ENCODE data around the gene BTF3.

BTF3 gene

DNA sequence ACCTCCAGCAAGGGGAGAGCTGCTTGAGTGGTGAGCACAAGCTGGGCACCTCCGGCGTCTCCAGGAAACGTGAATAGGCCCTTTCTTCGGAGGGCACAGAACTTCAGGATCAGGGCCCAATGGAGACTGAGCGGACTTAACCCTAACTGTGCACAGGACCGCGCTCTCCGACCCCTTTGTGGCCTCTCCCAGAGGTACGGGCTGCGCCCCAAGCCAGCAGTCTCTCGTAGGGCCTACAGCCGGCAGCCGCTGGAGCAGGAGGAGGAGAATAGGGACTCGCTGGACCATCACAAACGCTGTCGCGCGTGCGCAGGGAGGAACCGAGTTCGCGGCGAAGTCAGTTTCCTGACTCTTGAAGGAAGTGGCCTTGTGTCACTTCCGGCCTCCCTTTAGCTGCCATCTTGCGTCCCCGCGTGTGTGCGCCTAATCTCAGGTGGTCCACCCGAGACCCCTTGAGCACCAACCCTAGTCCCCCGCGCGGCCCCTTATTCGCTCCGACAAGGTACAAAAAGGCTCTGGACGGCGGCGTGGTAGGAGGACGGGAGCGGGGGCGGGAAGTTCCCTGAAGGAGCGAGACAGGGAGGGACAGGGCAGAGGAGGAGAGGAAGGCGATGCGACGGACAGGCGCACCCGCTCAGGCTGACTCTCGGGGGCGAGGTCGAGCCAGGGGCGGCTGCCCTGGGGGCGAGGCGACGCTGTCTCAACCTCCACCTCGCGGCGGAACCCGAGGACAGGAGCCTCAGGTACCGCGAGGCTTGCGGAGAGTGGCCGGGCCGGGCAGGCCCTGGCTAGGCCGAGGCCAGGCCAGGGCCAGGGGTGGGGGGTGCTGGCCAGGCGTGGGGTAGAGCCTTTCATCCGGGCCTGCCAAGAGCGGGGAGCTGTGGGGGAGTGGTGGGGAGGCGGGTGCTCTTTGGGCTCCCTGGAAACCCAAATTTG, at the start of gene BTF3:
TSS of gene BTF3 (plus strand) at position 386 of the 936 bp plus-strand sequence. CDS start at position 612, 226 bp downstream.
- TF ChIP-seq CTCF (IDR thresholded peaks at IDR 0.05), result no peak
- H3K36me3 ChIP-seq, result peaks cover 13% of the 10 kb centered on the region
- H3K4me3 ChIP-seq (ENCODE audit: low read depth in 1 of 2, low read length in 1 of 2), result peak within 1 kb of the TSS; percentile 65 to 80
- no peaks in the 10 kb centered on the region for H3K9me3 ChIP-seq
- H3K4me1 ChIP-seq (ENCODE audit: control insufficient read depth in 1 of 2, insufficient read depth in 1 of 2, low read depth in 1 of 2, low read length in 1 of 2), result peaks cover 16 to 17% of the 10 kb centered on the region in 2 experiments
- peaks cover 30% of the 10 kb centered on the region for H3K27me3 ChIP-seq
- H3K27ac ChIP-seq, result peak within 1 kb of the TSS; percentile 83

- Histone ChIP-seq H3K4me1 (ENCODE audit: control insufficient read depth in 1 of 2, insufficient read depth in 1 of 2, low read depth in 1 of 2, low read length in 1 of 2) (peaks cover 6 to 34% of the 10 kb centered on the region in 2 experiments), H3K36me3 (no peaks in the 10 kb centered on the region), H3K4me3 (ENCODE audit: low read depth in 1 of 2, low read length in 1 of 2) (peak within 1 kb of the TSS; percentile 43 to 51), H3K27me3 (peaks cover 97% of the 10 kb centered on the region), H3K27ac (no peak within 1 kb of the TSS), H3K9me3 (no peaks in the 10 kb centered on the region)
- TF ChIP-seq CTCF (IDR thresholded peaks at IDR 0.05), result no peak
Measured at GRCh38 chr5:73448463-73449136, 49.6 kb upstream of the BTF3 start, which contains the start of gene FOXD1. Gene FOXD1 (minus strand): TSS chr5:73448777. CDS start chr5:73448362, 415 bp downstream.

- Histone ChIP-seq H3K4me3 (ENCODE audit: low read depth in 1 of 2, low read length in 1 of 2) (no peak overlapping the region), H3K27ac (no peak overlapping the region), H3K27me3 (peaks cover 97% of the 10 kb centered on the region), H3K36me3 (no peaks in the 10 kb centered on the region), H3K9me3 (no peaks in the 10 kb centered on the region), H3K4me1 (ENCODE audit: control insufficient read depth in 1 of 2, insufficient read depth in 1 of 2, low read depth in 1 of 2, low read length in 1 of 2) (peaks cover 6 to 34% of the 10 kb centered on the region in 2 experiments)
- no peak for TF ChIP-seq CTCF (IDR thresholded peaks at IDR 0.05)
Measured at GRCh38 chr5:73450137-73450536, 48.1 kb upstream of the BTF3 start.

DNA sequence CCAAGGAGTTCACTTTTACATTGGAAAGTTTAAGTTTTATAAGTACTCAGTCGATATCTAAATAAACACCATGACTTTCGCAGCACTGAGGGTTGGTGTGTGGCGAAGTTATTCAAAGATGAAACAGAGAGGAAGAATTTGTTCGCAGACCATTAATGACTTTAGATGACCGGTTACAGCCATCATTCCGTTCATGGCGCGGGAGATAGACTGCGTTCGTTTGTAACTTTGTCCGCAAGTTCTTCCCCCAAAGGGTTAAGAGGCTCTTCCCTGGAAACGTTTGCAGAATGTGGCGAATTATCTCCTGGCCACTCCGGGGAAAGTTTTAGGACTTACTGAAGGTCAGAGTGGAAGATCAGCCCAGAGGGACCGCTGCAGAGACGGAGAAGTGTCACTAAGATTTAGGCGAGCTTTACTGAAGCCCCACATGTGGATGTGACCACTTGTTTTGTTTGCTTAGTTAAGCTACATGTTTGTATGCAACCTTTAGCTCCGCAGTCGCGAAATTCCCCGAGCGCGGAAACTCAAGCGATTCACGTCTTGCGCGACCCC, 47.5 kb upstream of the BTF3 start:
- peaks cover 97% of the 10 kb centered on the region for H3K27me3 ChIP-seq

More for the DNA sequence above, 47.5 kb upstream of the BTF3 start:
- Histone ChIP-seq H3K4me1 (ENCODE audit: control insufficient read depth in 1 of 2, insufficient read depth in 1 of 2, low read depth in 1 of 2, low read length in 1 of 2) (peaks cover 6 to 34% of the 10 kb centered on the region in 2 experiments), H3K9me3 (no peaks in the 10 kb centered on the region), H3K4me3 (ENCODE audit: low read depth in 1 of 2, low read length in 1 of 2) (peak overlapping the region in 1 of 2 experiments; percentile 9), H3K27ac (no peak overlapping the region), H3K36me3 (no peaks in the 10 kb centered on the region)
- no peak for TF ChIP-seq CTCF (IDR thresholded peaks at IDR 0.05)
